GM23248 (cell line): ENCODE data around the gene UBXN10.

Source experiments
- EZH2 ChIP-seq: fragments of 200-600 bp; sonication (generic); IDR thresholded peaks from 2 replicates; pipeline ENCODE4 v1.6.1; 2018; ENCODE audit warnings: antibody characterized with exemption, mild to moderate bottlenecking; ENCODE audit not compliant: insufficient read depth, poor library complexity, severe bottlenecking
- EZH2phosphoT487 ChIP-seq: fragments of 200-600 bp; sonication (generic); IDR thresholded peaks from 2 replicates; pipeline ENCODE4 v1.6.1; 2018; ENCODE audit warnings: antibody characterized with exemption, moderate library complexity, mild to moderate bottlenecking, low read depth; ENCODE audit not compliant: insufficient read depth

- TF ChIP-seq EZH2 (no peak), EZH2phosphoT487 (no peak)
Measured at GRCh38 chr1:20138961-20139550, 46.8 kb upstream of the UBXN10 start, which contains the start of gene PLA2G2F.
